ENCODE measurements around the gene DDT. TPM values are rescaled to one million over a fixed set of nuclear protein-coding genes. Genes with fewer than 3 reads are reported as not detected.
"Not testable (repeated sequence)": the region's sequence is repeated elsewhere in the genome, so short reads cannot be mapped to it uniquely, and the experiment has no call there.

Gene DDT
- total and polyA plus RNA-seq, 8 donors = 77.5 to 204 (median 121) TPM

GRCh38 chr22:23961084-23961771, 13.0 kb downstream of the DDT start, which contains the start of gene GSTT2B:
Gene GSTT2B (minus strand): TSS chr22:23961195. CDS start chr22:23961131, 64 bp downstream.
- H3K27me3 ChIP-seq; H3K9me3 ChIP-seq; DNase-seq; intact Hi-C loops (cut with DNase I); H3K4me1 ChIP-seq; FAIRE-seq; H3K27ac ChIP-seq; H3K4me3 ChIP-seq; H3K36me3 ChIP-seq: not testable (repeated sequence)
- WGBS, 2 donors = no CpG with 5 or more reads among the region's 43 CpGs
- peak; percentile 88 to 93 (median 92) for ATAC-seq

GRCh38 chr22:23956301-23956900, 17.8 kb downstream of the DDT start:
- H3K9me3 ChIP-seq; H3K27ac ChIP-seq; H3K36me3 ChIP-seq; FAIRE-seq; H3K4me3 ChIP-seq; H3K27me3 ChIP-seq; intact Hi-C loops (cut with DNase I); H3K4me1 ChIP-seq: not testable (repeated sequence)
- 26 to 29% methylated on average over 12 of the region's 12 CpGs for WGBS, 2 donors
- TF ChIP-seq CTCF (IDR thresholded peaks at IDR 0.05) = peak; percentile 70 to 79 (median 73)
- DNase-seq (peak in 5 of 6 donors; percentile 61 to 85 (median 75)), ATAC-seq (peak in 3 of 4 donors; percentile 65 to 74 (median 73))

- 50 to 61% methylated on average over 4 to 7 of the region's 8 CpGs for WGBS, 2 donors
- ATAC-seq; H3K27ac ChIP-seq; DNase-seq; H3K36me3 ChIP-seq; intact Hi-C loops (cut with DNase I); H3K4me3 ChIP-seq; H3K4me1 ChIP-seq; FAIRE-seq; H3K9me3 ChIP-seq; H3K27me3 ChIP-seq: not testable (repeated sequence)
Measured at GRCh38 chr22:23955886-23956285, 18.4 kb downstream of the DDT start.

GRCh38 chr22:23954991-23955305, 19.3 kb downstream of the DDT start:
- H3K36me3 ChIP-seq; intact Hi-C loops (cut with DNase I); H3K4me1 ChIP-seq; H3K27ac ChIP-seq; H3K9me3 ChIP-seq; H3K4me3 ChIP-seq; ATAC-seq; H3K27me3 ChIP-seq; FAIRE-seq: not testable (repeated sequence)
- peak in 1 of 6 donors; percentile 31 for DNase-seq
- 64 to 83% methylated on average over 4 to 6 of the region's 6 CpGs for WGBS, 2 donors

- FAIRE-seq; ATAC-seq; H3K36me3 ChIP-seq; H3K4me1 ChIP-seq; DNase-seq; H3K27me3 ChIP-seq; intact Hi-C loops (cut with DNase I); H3K9me3 ChIP-seq; H3K27ac ChIP-seq; H3K4me3 ChIP-seq: not testable (repeated sequence)
- WGBS, 2 donors = 65 to 66% methylated on average over 8 of the region's 8 CpGs
Measured at GRCh38 chr22:23954193-23954990, 19.8 kb downstream of the DDT start.

- H3K4me1 ChIP-seq; H3K36me3 ChIP-seq; FAIRE-seq; H3K4me3 ChIP-seq; H3K27me3 ChIP-seq; ATAC-seq; intact Hi-C loops (cut with DNase I); H3K9me3 ChIP-seq; H3K27ac ChIP-seq; DNase-seq: not testable (repeated sequence)
- WGBS, 2 donors = 57 to 89% methylated on average over 3 to 4 of the region's 4 CpGs
Measured at GRCh38 chr22:23953485-23953884, 20.8 kb downstream of the DDT start.

- H3K4me1 ChIP-seq; H3K9me3 ChIP-seq; H3K27me3 ChIP-seq; FAIRE-seq; H3K4me3 ChIP-seq; H3K36me3 ChIP-seq; intact Hi-C loops (cut with DNase I); ATAC-seq; H3K27ac ChIP-seq; DNase-seq: not testable (repeated sequence)
- 51 to 68% methylated on average over 9 to 11 of the region's 11 CpGs for WGBS, 2 donors
Measured at GRCh38 chr22:23952794-23953405, 21.3 kb downstream of the DDT start.

GRCh38 chr22:23951383-23951782, 22.9 kb downstream of the DDT start:
- H3K9me3 ChIP-seq; H3K27ac ChIP-seq; FAIRE-seq; H3K4me3 ChIP-seq; H3K4me1 ChIP-seq; DNase-seq; H3K27me3 ChIP-seq; H3K36me3 ChIP-seq; intact Hi-C loops (cut with DNase I); ATAC-seq: not testable (repeated sequence)
- 86 to 88% methylated on average over 2 of the region's 2 CpGs for WGBS, 2 donors

- FAIRE-seq; intact Hi-C loops (cut with DNase I); H3K27ac ChIP-seq; ATAC-seq; H3K4me1 ChIP-seq; H3K36me3 ChIP-seq; H3K9me3 ChIP-seq; H3K4me3 ChIP-seq; H3K27me3 ChIP-seq: not testable (repeated sequence)
- 78 to 84% methylated on average over 18 of the region's 18 CpGs for WGBS, 2 donors
- peak in 1 of 6 donors; percentile 34 for DNase-seq
Measured at GRCh38 chr22:23949764-23950163, 24.5 kb downstream of the DDT start.

- H3K4me3 ChIP-seq = not testable (repeated sequence)
- peak in 2 of 4 donors; percentile 55 to 58 for ATAC-seq
- 41% methylated on average over 3 of the region's 3 CpGs; no CpG with 5 or more reads in 1 of the 2 donors for whole genome bisulfite sequencing, 2 donors
Measured at GRCh38 chr22:23947391-23947790, 26.9 kb downstream of the DDT start.

More at GRCh38 chr22:23947391-23947790, 26.9 kb downstream of the DDT start:
- FAIRE-seq; H3K9me3 ChIP-seq; H3K27ac ChIP-seq; DNase-seq; H3K4me1 ChIP-seq; intact Hi-C loops (cut with DNase I); H3K36me3 ChIP-seq; H3K27me3 ChIP-seq: not testable (repeated sequence)

Data from pancreas (tissue), 10 donors.